Stimulated activated CD8-positive, alpha-beta memory T cell treated with anti-CD3 and anti-CD28 coated beads, Interleukin-15, amount 100 ng/mL, for 1 hour (primary cell): ENCODE results near the gene ADRM1.

Experiments
- DNase-seq: peaks from one replicate; pipeline ENCODE4 v3.0.0-alpha.2; 2020; ENCODE audit warnings: low read depth

ADRM1 gene

DNA sequence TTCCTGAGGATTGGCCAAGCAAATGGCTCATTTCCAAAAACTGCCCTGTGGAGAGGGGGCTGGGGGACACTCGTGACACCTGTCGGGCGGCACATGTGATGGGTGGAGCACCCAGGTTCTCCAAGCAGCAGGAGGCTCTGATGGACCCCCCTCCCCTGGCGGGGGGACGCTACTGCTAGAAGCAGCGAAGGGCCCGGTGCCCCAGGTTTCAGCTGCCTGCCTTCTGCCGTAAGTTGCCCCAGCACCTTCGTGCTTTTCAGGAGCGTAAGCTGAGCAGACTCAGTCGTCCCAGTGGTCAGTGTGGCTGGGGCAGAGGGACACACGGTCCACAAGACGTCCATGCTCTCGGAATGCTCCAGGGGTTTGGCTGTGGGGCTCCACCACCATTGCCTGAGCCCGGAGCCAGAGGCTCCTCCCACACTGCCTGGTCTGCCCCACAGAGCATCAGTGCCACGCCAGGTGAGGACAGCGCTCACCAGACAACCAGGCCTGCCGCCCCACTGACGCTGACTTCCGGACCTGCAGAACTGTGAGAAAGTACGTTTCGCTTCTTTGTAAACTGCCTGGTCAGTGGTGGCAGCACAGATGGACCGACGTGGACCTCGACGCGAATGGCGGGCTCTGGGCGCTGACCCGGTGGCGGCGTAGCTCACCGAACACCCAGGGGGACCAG, 4.1 kb upstream of the ADRM1 start:
- DNase-seq = no peak

DNA sequence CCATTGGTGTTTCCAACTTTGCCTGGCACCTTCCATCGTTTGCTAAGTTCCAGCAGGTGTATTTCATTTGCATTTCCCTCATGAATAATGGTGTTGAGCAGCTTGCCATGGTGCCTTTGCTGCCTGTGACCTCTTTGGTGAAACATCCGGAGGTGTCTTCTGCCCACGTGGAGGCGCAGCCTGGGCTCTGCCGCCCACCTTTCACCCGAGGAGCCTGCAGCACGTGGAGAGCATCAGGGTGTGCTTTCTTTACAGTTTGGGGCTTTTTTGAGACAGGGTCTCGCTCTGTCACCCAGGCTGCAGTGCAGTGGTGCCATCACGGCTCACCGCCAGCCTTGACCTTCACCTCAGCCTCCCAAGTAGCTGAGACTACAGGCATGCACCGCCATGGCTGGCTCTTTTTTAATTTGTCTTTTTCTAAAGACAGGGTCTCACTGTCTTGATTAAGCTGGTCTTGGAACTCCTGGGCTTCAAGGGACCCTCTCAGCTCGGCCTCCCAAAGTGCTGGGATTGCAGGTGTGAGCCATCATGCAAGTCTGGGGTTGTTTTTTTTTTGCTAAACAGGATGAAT, 3.0 kb upstream of the ADRM1 start:
- no peak for DNase-seq

DNA sequence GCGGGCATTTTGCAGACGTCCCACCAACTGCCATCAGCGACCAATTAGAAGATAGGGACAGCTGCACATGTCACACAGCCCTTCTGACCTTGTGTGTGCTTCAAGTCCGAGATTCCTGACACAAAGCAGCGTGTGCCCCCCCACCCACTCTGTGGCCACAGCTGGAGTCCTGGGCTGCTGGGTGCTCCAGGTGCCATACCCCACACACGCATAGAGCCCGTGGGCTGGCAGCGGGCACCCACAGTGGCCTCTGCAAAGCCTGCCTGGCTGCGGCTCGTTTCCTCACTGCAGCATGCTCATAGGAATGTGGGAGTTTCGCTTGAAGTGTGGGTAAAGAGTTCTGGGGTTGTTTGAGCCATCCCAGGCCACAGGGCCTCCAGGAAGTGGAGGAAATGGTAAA, 2.5 kb upstream of the ADRM1 start:
- DNase-seq = no peak

DNA sequence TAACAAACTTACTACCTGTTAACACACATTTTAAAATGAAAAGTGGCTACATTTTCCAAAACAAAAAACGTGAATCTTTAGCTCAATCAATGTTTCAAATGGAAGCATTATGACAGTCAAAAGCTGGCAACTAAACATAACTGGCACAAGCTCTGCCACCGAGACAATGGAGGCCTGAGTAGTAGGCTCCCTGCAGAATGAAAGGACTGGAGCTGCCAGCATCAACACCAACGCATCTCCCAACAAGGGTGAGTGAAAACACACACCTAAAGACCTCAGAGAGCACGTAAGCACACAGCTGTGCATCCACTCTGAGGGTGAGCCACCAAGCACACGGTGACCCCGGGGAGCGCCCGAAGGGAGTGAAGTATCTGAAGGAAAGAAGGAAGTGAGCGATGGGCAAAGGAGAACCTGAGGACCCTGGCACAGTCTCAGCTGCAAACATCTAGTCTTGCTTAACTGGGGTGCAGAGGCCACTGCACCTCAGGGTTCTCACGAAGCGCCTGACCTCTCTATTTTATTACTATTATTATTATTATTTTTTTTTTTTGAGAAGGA, 1.6 kb upstream of the ADRM1 start:
- DNase-seq = no peak

- peak; percentile 62 for DNase-seq
Observed at GRCh38 chr20:62301773-62302340, 940 bp upstream of the ADRM1 start.

DNA sequence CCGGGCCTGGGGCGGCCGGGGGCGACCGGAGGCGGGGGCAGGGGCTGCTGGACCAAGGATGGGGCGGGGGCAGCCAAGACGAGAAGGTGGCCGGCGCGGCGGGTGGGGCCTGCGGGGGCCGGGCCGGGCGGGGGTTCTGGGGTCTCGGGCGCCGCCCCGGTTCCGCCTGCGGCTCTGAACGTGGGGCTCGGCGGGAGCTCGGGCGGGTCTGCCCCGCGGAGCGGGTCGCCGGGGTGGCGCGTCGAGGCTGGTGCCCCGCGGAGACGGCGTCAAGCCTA, 204 bp downstream of the ADRM1 start:
- DNase-seq = no peak

- no peak for DNase-seq
Observed at GRCh38 chr20:62303340-62304226, 786 bp downstream of the ADRM1 start.

DNA sequence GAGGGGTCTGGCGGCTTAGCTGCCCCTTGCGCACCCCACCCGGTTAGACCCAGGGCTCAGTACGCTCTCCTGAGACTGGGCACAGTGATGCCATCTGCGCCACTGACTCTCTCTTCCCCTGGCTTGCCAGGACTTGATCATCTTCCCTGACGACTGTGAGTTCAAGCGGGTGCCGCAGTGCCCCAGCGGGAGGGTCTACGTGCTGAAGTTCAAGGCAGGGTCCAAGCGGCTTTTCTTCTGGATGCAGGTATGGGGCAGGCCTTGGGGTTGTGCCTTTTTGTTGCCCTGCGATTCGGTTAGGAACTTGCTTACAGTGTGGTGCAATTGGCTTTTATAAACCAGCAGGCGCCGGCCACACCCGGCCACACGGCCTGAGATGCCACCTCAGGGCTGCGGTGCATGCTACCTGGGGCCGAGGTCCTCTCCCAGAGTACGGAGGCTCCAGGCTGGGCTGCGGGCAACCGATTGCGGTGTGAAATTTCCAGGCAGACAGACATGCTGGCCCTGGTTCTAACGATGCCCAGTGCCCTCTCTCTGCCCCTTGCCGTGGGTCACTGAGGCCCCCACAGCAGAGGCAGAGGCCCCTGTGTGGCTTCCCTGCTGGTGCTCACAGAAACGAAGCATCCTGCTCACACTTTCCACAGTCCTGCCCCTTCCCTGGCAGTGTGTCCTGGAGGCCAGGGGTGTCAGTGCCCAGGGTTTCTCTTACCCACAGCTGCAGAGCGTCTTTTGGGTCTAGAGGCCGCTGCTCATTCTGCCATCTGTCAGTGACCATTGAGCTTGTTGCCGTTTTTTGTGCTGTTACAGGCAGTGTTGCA, 1.7 kb downstream of the ADRM1 start:
- no peak for DNase-seq

GRCh38 chr20:62305149-62305764, 2.5 kb downstream of the ADRM1 start:
- no peak for DNase-seq

- no peak for DNase-seq
Observed at GRCh38 chr20:62305765-62306413, 3.1 kb downstream of the ADRM1 start.

GRCh38 chr20:62306414-62307187, 3.8 kb downstream of the ADRM1 start:
- DNase-seq = no peak

GRCh38 chr20:62307226-62308101, 4.7 kb downstream of the ADRM1 start:
- no peak for DNase-seq

DNA sequence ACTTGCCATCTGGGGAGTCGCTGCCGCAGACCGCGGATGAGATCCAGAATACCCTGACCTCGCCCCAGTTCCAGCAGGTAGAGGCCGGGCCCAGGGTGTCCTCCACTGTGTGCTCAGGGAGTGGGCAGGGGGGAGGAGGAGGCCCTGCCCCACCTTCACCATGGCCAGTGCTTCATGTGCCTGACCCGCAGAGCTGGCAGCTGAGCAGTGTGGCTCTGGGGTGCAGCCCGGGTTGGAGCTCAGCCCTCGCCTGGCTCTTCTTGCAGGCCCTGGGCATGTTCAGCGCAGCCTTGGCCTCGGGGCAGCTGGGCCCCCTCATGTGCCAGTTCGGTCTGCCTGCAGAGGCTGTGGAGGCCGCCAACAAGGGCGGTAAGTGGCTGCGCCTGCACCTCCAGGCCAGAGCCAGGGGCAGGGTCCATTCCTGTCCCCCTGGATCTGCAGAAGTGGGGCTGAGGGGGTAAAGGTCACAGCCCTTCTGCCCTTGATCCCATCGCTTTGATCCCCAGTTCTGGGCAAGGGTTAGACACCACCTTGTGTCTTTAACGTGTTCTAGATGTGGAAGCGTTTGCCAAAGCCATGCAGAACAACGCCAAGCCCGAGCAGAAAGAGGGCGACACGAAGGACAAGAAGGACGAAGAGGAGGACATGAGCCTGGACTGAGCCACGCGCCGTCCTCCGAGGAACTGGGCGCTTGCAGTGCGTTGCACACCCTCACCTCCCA, 5.5 kb downstream of the ADRM1 start:
- no peak for DNase-seq

- DNase-seq = no peak
Observed at GRCh38 chr20:62309198-62309944, 6.6 kb downstream of the ADRM1 start.

- DNase-seq = no peak
Observed at GRCh38 chr20:62309947-62310756, 7.4 kb downstream of the ADRM1 start.

- no peak for DNase-seq
Observed at GRCh38 chr20:62310757-62311121, 7.9 kb downstream of the ADRM1 start.

- no peak for DNase-seq
Observed at GRCh38 chr20:62311150-62311549, 8.4 kb downstream of the ADRM1 start.
